Esophagus muscularis mucosa (tissue), 3 donors: Measurements from ENCODE around the gene S100A11.

Experiments
- CTCF ChIP-seq, 3 experiments: fragments of 200-600 bp in 2 of 3; fragments of 450-650 bp in 1 of 3; sonication (generic) in 2 of 3; IDR thresholded peaks; one replicate each; pipeline ENCODE4 v1.5.1; 2017 to 2019; ENCODE audit warnings: antibody characterized with exemption in 3 of 3, mild to moderate bottlenecking in 2 of 3, moderate library complexity in 1 of 3
- POLR2A ChIP-seq: fragments of 450-650 bp; IDR thresholded peaks from one replicate; pipeline ENCODE4 v1.6.1; 2017; ENCODE audit warnings: antibody characterized with exemption, moderate library complexity, mild to moderate bottlenecking, low read depth
- POLR2AphosphoS5 ChIP-seq, 2 donors: sonication (generic); formaldehyde crosslinking; IDR thresholded peaks; one replicate each; pipeline ENCODE4 v1.6.1; 2017; ENCODE audit warnings: antibody characterized with exemption in 2 of 2

DNA sequence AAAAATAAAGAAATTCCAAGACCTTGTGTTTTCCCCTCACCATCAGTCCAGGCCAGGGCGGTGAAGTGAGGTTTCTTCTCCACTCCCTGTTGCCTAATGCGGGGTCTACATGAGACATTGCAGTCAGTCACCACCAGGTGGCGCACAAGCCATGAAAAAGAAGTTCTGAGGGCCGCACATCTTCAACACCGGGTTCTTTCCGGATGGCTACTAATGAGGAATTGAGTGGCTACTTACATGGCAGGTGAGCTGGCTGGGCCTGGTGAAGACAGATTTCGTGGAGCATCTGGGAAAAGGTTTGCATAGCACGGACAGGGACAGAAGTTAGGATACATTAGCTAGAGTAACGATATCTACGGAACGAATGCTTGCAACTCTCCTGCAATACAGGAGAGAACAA lies 15.8 kb upstream of the S100A11 start:
- TF ChIP-seq CTCF (IDR thresholded peaks at IDR 0.05) (peak; percentile 79 to 94 (median 85)), POLR2A (no peak), POLR2AphosphoS5 (IDR thresholded peaks at IDR 0.05) (peak in 1 of 2 donors; percentile 50)
